Measurements from ENCODE around the gene ALPP. TPM values are rescaled to one million over a fixed set of nuclear protein-coding genes. Genes with fewer than 3 reads are reported as not detected.
A peak's percentile ranks its signal among the peaks of the same experiment; 100 is the strongest.

Gene ALPP
- total RNA-seq, 1 donor from 2014 or later, result not detected

GRCh38 chr2:232350804-232351685 is 27.5 kb upstream of the ALPP start:
- H3K27me3 ChIP-seq, result peaks cover 7% of the 10 kb centered on the region
- TF ChIP-seq POLR2AphosphoS5 (IDR thresholded peaks at IDR 0.05; ENCODE audit: insufficient read depth in 1 of 2, low read depth in 1 of 2) (no peak), POLR2A (IDR thresholded peaks at IDR 0.05) (no peak), CTCF (IDR thresholded peaks at IDR 0.05) (no peak)
- no peak overlapping the region for H3K4me3 ChIP-seq
- peaks cover 20% of the 10 kb centered on the region for H3K4me1 ChIP-seq
- H3K36me3 ChIP-seq, result no peaks in the 10 kb centered on the region
- DNase-seq (ENCODE audit: extremely low spot score in 2 of 2), result no peak
- no peak overlapping the region for H3K27ac ChIP-seq
- intact Hi-C loops (cut with DNase I), result no loop called here
- no peaks in the 10 kb centered on the region for H3K9me3 ChIP-seq

- Histone ChIP-seq H3K27ac (no peak overlapping the region), H3K9me3 (no peaks in the 10 kb centered on the region), H3K4me1 (peaks cover 20% of the 10 kb centered on the region), H3K36me3 (no peaks in the 10 kb centered on the region), H3K4me3 (peak overlapping the region in 1 of 2 donors; percentile 17), H3K27me3 (peaks cover 7% of the 10 kb centered on the region)
- DNase-seq (ENCODE audit: extremely low spot score in 2 of 2), result no peak
- no peak for TF ChIP-seq POLR2A (IDR thresholded peaks at IDR 0.05)
- TF ChIP-seq CTCF (IDR thresholded peaks at IDR 0.05), result no peak
- TF ChIP-seq POLR2AphosphoS5 (IDR thresholded peaks at IDR 0.05; ENCODE audit: insufficient read depth in 1 of 2, low read depth in 1 of 2), result no peak
- intact Hi-C loops (cut with DNase I), result no loop called here
These were observed 26.7 kb upstream of the ALPP start for GRCh38 chr2:232351686-232352510.

GRCh38 chr2:232352511-232353091 is 25.9 kb upstream of the ALPP start:
- H3K4me3 ChIP-seq, result peak overlapping the region in 1 of 2 donors; percentile 17
- H3K4me1 ChIP-seq, result peaks cover 20% of the 10 kb centered on the region
- peaks cover 7% of the 10 kb centered on the region for H3K27me3 ChIP-seq
- DNase-seq (ENCODE audit: extremely low spot score in 2 of 2), result no peak
- TF ChIP-seq CTCF (IDR thresholded peaks at IDR 0.05), result no peak
- no peak for TF ChIP-seq POLR2A (IDR thresholded peaks at IDR 0.05)
- TF ChIP-seq POLR2AphosphoS5 (IDR thresholded peaks at IDR 0.05; ENCODE audit: insufficient read depth in 1 of 2, low read depth in 1 of 2), result no peak
- no peaks in the 10 kb centered on the region for H3K36me3 ChIP-seq
- intact Hi-C loops (cut with DNase I), result no loop called here
- H3K9me3 ChIP-seq, result no peaks in the 10 kb centered on the region
- H3K27ac ChIP-seq, result no peak overlapping the region

GRCh38 chr2:232353096-232353495 is 25.5 kb upstream of the ALPP start:
- no peak overlapping the region for H3K27ac ChIP-seq
- TF ChIP-seq CTCF (IDR thresholded peaks at IDR 0.05) (no peak), POLR2A (IDR thresholded peaks at IDR 0.05) (no peak), POLR2AphosphoS5 (IDR thresholded peaks at IDR 0.05; ENCODE audit: insufficient read depth in 1 of 2, low read depth in 1 of 2) (no peak)
- H3K4me1 ChIP-seq, result peaks cover 20% of the 10 kb centered on the region
- no peak for DNase-seq (ENCODE audit: extremely low spot score in 2 of 2)
- H3K27me3 ChIP-seq, result peaks cover 7% of the 10 kb centered on the region
- intact Hi-C loops (cut with DNase I), result no loop called here
- H3K4me3 ChIP-seq, result no peak overlapping the region
- H3K36me3 ChIP-seq, result no peaks in the 10 kb centered on the region
- H3K9me3 ChIP-seq, result no peaks in the 10 kb centered on the region

Data from vagina (tissue), 2 donors.